Smooth muscle cell (in vitro differentiated cells): ENCODE measurements around the gene CHCHD1. TPM values are rescaled to one million over a fixed set of nuclear protein-coding genes. Genes with fewer than 3 reads are reported as not detected.

Source experiments
- DNase-seq: peaks from one replicate; lab custom pipeline; 2025; ENCODE audit not compliant: unreplicated experiment; lab: John Stamatoyannopoulos, UW
- H2AFZ ChIP-seq: fragments of 200-600 bp; sonication (generic); 2 replicates; pipeline ENCODE4 v1.6.0; 2016; ENCODE audit warnings: antibody characterized with exemption, low read depth, mild to moderate bottlenecking
- H3F3A ChIP-seq: fragments of 200-600 bp; sonication (generic); 2 replicates; pipeline ENCODE4 v1.6.0; 2017; ENCODE audit warnings: antibody characterized with exemption, low read depth
- H3K27ac ChIP-seq: fragments of 200-600 bp; sonication (generic); 2 replicates; pipeline ENCODE4 v1.5.1; 2016; ENCODE audit warnings: low read depth, mild to moderate bottlenecking
- H3K27me3 ChIP-seq: fragments of 200-600 bp; sonication (generic); 2 replicates; pipeline ENCODE4 v1.6.1; 2016; ENCODE audit warnings: low read depth, mild to moderate bottlenecking
- H3K36me3 ChIP-seq: fragments of 200-600 bp; sonication (generic); 2 replicates; pipeline ENCODE4 v1.5.1; 2016; ENCODE audit warnings: low read depth
- H3K4me1 ChIP-seq: fragments of 200-600 bp; sonication (generic); 2 replicates; pipeline ENCODE4 v1.5.1; 2016; ENCODE audit warnings: low read depth
- H3K4me2 ChIP-seq: fragments of 200-600 bp; sonication (generic); 2 replicates; pipeline ENCODE4 v1.6.0; 2016; ENCODE audit warnings: mild to moderate bottlenecking
- H3K4me3 ChIP-seq: fragments of 200-600 bp; sonication (generic); 2 replicates; pipeline ENCODE4 v1.5.1; 2016; ENCODE audit warnings: mild to moderate bottlenecking
- H3K79me2 ChIP-seq: fragments of 200-600 bp; sonication (generic); 2 replicates; pipeline ENCODE4 v1.6.0; 2016; ENCODE audit warnings: low read depth, mild to moderate bottlenecking
- H3K9ac ChIP-seq: fragments of 200-600 bp; sonication (generic); 2 replicates; pipeline ENCODE4 v1.6.0; 2016; ENCODE audit warnings: low read depth
- H3K9me3 ChIP-seq: fragments of 200-600 bp; sonication (generic); replicated peaks from 2 replicates; pipeline ENCODE4 v1.5.1; 2016; ENCODE audit warnings: low read depth
- H4K20me1 ChIP-seq: fragments of 200-600 bp; sonication (generic); 2 replicates; pipeline ENCODE4 v1.6.0; 2016; ENCODE audit warnings: low read depth
- WGBS: methylation state at CpG from one replicate; pipeline ENCODE4 v1.1.7; 2016; ENCODE audit warnings: low lambda C conversion rate; 5-methylcytosine and 5-hydroxymethylcytosine counted together
- polyA plus RNA-seq: library from polyadenylated mRNA; unstranded; fragments of >200 nt; fragmentation: Nextera tagmentation; extraction: Ambion mirVana; gene quantifications from 2 replicates; pipeline ENCODE4 v1.2.1, GENCODE V29; 2016
- total RNA-seq: library from RNA; depleted of rRNA; stranded (reverse); fragments of >200 nt; gene quantifications from 2 replicates; pipeline ENCODE4 v1.2.3, GENCODE V29; 2014
- TF ChIP-seq, protein P1 (sequence below): fragments of 200-600 bp; sonication (generic); IDR thresholded peaks from 2 replicates; pipeline ENCODE4 v1.5.1; 2017; ENCODE audit warnings: borderline replicate concordance, mild to moderate bottlenecking, antibody characterized with exemption; ENCODE audit not compliant: insufficient read depth, poor library complexity, severe bottlenecking

Gene CHCHD1
- total and polyA plus RNA-seq, 2 experiments from 2014 or later: 65.9 to 68.3 TPM

DNA sequence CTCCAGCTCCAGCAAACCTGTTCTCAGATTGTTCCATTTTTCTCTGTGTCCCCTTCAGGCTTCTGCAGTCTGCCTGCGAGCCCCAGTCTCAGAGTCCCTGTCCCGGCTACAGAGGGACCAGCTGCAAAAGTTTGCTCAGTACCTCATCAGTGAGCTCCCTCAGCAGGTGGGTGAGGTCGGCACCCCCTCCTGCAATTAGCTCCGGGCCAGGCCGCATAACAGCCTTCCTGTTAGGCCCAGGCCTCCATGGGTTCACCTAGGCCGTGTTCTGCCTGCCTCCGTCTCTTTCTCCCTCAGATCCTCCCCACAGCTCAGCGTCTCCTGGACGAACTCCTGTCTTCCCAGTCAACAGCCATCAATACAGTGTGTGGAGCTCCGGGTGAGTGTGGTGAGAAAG is 7.8 kb downstream of the CHCHD1 start:
- 98% methylated on average over 10 of the region's 10 CpGs for WGBS
- no peak for DNase-seq
- Histone ChIP-seq H2AFZ (no peak overlapping the region), H3K9me3 (no peaks in the 10 kb centered on the region), H3K27ac (no peak overlapping the region), H3K79me2 (peaks cover 29% of the 10 kb centered on the region), H3K4me1 (peaks cover 4% of the 10 kb centered on the region), H4K20me1 (peaks cover 40% of the 10 kb centered on the region), H3K27me3 (no peaks in the 10 kb centered on the region), H3K4me2 (no peak overlapping the region), H3K9ac (no peak overlapping the region), H3F3A (no peaks in the 10 kb centered on the region), H3K36me3 (peaks cover 6% of the 10 kb centered on the region), H3K4me3 (no peak overlapping the region)
- TF ChIP-seq, protein P1, sequence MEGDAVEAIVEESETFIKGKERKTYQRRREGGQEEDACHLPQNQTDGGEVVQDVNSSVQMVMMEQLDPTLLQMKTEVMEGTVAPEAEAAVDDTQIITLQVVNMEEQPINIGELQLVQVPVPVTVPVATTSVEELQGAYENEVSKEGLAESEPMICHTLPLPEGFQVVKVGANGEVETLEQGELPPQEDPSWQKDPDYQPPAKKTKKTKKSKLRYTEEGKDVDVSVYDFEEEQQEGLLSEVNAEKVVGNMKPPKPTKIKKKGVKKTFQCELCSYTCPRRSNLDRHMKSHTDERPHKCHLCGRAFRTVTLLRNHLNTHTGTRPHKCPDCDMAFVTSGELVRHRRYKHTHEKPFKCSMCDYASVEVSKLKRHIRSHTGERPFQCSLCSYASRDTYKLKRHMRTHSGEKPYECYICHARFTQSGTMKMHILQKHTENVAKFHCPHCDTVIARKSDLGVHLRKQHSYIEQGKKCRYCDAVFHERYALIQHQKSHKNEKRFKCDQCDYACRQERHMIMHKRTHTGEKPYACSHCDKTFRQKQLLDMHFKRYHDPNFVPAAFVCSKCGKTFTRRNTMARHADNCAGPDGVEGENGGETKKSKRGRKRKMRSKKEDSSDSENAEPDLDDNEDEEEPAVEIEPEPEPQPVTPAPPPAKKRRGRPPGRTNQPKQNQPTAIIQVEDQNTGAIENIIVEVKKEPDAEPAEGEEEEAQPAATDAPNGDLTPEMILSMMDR: no peak

DNA sequence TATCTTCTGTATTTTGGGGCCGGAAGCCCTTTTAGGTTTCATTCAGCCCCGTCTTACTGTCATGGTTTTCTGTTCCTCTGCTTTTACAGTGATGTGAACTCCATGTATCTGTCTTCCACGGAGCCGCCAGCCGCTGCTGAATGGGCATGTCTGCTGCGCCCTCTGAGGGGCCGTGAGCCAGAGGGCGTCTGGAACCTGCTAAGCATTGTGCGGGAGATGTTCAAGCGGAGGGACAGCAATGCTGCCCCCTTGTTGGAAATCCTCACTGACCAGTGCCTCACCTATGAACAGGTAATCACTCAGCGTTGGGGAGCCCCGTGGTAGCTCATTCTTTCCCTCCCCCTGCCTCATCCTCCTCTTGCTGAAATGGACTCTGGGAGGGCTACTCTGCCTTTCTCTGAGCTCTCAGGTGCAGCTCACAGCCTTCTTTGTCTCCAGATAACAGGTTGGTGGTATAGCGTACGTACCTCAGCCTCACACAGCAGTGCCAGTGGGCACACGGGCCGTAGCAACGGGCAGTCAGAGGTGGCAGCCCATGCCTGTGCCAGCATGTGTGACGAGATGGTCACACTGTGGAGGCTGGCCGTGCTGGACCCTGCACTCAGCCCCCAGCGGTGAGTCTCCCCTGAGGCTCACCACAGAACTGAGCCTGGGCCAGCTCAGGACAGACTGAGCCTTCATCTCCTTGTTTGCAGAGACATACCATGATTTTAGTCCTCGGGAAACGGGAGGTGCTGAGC is 9.2 kb downstream of the CHCHD1 start:
- H3K36me3 ChIP-seq: peaks cover 6% of the 10 kb centered on the region
- TF ChIP-seq, protein P1: no peak
- no peak overlapping the region for H3K4me2 ChIP-seq
- peaks cover 4% of the 10 kb centered on the region for H3K4me1 ChIP-seq
- no peaks in the 10 kb centered on the region for H3K27me3 ChIP-seq
- H3K27ac ChIP-seq: no peak overlapping the region
- no peak for DNase-seq
- H4K20me1 ChIP-seq: peaks cover 39% of the 10 kb centered on the region
- no peak overlapping the region for H3K9ac ChIP-seq
- H3K4me3 ChIP-seq: no peak overlapping the region
- peaks cover 26% of the 10 kb centered on the region for H3K79me2 ChIP-seq
- H3F3A ChIP-seq: no peaks in the 10 kb centered on the region
- no peak overlapping the region for H2AFZ ChIP-seq
- WGBS: 96% methylated on average over 22 of the region's 22 CpGs
- H3K9me3 ChIP-seq: no peaks in the 10 kb centered on the region

DNA sequence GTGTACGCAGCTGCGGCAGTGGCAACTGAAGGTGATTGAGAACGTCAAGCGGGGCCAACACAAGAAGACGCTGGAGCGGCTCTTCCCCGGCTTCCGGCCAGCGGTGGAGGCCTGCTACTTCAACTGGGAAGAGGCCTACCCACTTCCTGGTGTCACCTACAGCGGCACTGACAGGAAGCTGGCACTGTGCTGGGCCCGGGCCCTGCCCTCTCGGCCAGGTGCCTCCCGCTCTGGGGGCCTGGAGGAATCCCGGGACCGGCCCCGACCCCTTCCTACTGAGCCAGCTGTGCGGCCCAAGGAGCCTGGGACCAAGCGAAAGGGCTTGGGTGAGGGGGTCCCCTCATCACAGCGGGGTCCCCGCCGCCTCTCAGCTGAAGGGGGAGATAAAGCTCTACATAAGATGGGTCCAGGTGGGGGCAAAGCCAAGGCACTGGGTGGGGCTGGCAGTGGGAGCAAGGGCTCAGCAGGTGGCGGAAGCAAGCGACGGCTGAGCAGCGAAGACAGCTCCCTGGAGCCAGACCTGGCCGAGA is 10.1 kb downstream of the CHCHD1 start:
- Histone ChIP-seq H3K9me3 (no peaks in the 10 kb centered on the region), H3K79me2 (peaks cover 18% of the 10 kb centered on the region), H3K4me1 (no peaks in the 10 kb centered on the region), H4K20me1 (peaks cover 30% of the 10 kb centered on the region), H3K36me3 (peaks cover 6% of the 10 kb centered on the region), H3K27me3 (no peaks in the 10 kb centered on the region), H3K27ac (no peak overlapping the region), H3K4me2 (no peak overlapping the region), H2AFZ (no peak overlapping the region), H3K9ac (no peak overlapping the region), H3K4me3 (no peak overlapping the region), H3F3A (no peaks in the 10 kb centered on the region)
- TF ChIP-seq, protein P1: no peak
- WGBS: 98% methylated on average over 26 of the region's 26 CpGs
- DNase-seq: no peak
